NCI-H526 treated with DMSO at 0.1 percent for 48 hours (cell line): ENCODE results near the gene CSRP1.
"Not testable (repeated sequence)": the region's sequence is repeated elsewhere in the genome, so short reads cannot be mapped to it uniquely, and the experiment has no call there.

Experiments
- DNase-seq: peaks from one replicate; lab custom pipeline; 2025; lab: John Stamatoyannopoulos, UW

CSRP1 gene

GRCh38 chr1:201537891-201538611, 31.1 kb upstream of the CSRP1 start:
- DNase-seq = no peak

DNA sequence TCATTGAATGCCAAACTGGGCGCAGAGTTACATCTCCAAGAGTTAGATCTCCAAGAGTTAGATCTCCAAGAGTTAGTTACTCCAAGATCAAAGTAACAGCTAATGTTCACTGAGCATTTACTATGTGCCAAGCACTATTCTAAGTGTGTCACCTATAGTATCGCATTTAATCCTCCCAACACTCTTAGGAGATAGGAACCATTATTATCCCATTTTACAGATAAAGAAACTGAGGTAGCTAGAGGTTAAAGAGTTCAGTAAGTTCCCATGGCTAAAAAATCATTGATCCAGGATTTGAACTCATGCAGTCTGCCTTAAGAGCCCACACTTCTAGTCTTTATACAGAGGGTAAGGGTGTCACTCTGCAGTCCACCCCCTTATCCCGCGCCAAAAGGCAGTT, 30.5 kb upstream of the CSRP1 start:
- DNase-seq = no peak

DNA sequence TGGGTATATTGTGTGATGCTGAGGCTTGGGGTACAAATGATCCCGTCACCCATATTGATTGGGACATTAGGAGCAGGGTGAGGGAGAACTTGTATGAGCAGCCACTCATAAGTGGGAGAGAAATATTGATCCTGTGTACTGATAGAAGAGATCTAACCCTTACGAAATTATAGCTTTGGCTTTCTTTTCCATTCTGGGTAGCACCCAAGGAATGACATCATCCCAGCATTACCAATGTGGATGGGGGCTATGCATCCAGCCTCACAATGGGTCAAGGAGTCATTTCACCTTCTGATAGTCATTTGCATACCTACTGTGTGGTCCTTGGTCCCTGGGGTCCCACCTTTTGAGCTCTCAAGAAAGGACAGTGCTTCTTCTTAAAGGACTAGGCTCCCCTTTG, 30.1 kb upstream of the CSRP1 start:
- no peak for DNase-seq

DNA sequence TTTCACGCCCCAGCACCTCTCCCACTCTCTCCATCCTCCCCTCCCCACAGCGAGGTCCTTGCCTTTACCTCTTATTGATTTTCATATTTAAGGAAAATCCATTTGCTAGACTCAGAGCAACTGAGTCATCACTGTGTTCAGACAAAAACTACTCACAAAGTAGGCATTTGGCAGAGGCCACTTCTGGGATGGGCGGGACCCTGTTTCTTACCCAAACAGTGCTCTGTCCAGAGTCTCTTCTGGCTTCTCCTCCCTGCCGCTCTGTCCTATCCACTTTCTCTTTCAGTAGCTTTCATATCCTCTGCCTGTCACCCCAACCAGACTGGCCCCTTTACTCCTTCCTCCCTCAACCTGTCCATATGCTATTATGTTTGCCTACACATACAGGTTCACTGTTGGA, 29.6 kb upstream of the CSRP1 start:
- DNase-seq = no peak

- DNase-seq = no peak
Observed at GRCh38 chr1:201535919-201536245, 29.0 kb upstream of the CSRP1 start.

DNA sequence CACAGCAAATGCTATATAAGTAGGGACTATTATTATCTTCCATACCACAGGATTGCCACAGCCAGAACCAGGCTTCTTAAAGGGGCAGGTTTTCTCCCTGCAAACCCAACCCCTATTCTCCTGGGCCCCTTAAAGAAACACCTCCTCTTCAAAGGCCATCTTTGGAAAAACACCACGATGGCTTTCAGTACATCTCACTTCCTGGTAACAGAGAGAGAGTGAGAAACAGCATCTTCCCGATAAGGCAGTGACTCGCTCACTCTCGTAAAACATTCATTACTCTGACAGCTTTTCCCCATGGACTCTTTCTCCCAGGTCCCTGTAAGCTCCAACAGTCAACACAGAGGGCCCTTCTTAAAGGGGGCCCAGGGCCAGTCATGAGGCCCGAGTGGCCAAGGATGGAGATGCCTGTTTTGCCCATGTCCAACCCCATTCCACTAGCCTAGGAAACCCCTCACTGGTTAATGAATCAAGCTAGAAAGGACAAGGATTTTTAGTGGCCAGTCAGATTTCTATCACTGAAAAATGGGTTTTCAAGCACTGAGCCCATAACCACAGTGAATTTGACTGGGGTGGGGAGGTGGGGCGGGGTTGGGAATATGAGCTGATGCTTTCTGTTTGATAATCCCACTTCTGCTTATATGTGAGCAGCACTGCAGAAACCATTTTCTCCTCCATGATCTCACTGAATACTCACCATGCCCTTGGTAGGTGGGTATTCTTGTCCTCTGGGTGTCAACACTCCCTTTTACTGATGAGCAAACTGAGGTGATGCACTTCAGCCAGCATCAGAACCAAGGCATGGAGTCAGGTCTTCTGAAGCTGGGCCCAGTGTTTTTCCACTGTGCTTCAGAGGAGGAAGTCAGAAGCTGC, 28.4 kb upstream of the CSRP1 start:
- DNase-seq = no peak

- no peak for DNase-seq
Observed at GRCh38 chr1:201533836-201534235, 26.9 kb upstream of the CSRP1 start.

DNA sequence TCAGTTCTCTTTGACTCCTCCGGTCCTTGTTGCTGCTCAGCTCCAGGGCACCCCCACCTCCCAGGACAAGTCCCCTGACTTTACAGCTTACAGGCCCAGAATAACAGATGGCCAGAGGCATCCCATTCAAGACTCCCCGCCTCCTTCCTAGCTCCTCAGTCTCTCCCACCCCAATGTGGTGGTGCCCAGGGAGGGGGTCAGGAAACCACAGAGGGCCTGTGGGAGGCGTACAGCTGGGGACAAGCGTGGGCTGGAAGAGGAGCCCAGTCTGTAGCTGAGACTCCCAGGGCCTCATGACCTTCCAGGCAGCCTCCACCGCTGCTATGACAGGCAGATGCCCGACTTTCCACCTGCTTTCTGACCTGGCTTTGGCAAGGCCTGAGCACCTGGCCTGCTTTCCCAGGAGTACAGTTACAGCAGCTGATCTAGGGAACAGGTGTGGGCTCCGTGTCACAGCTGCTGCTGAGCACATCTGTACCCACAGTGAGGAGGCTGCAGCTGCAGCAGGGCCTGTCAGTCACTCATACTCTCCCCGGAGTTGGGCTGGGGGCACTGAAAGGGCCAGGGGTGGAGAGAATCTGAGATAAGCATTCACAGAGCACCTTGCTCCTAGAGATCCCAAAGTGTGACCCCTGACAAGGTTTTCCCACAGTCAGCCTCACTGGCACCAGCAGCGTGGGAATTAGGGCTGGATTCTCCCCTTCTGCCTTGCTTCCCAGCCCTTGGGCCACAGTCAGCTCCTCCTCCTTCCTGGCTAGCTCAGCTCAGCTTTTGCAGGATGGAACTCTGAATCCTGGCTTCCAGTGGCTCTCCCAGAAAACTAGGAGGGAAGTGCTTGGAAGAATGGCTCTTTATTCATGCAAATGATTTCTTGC, 24.9 kb upstream of the CSRP1 start:
- DNase-seq = no peak

DNA sequence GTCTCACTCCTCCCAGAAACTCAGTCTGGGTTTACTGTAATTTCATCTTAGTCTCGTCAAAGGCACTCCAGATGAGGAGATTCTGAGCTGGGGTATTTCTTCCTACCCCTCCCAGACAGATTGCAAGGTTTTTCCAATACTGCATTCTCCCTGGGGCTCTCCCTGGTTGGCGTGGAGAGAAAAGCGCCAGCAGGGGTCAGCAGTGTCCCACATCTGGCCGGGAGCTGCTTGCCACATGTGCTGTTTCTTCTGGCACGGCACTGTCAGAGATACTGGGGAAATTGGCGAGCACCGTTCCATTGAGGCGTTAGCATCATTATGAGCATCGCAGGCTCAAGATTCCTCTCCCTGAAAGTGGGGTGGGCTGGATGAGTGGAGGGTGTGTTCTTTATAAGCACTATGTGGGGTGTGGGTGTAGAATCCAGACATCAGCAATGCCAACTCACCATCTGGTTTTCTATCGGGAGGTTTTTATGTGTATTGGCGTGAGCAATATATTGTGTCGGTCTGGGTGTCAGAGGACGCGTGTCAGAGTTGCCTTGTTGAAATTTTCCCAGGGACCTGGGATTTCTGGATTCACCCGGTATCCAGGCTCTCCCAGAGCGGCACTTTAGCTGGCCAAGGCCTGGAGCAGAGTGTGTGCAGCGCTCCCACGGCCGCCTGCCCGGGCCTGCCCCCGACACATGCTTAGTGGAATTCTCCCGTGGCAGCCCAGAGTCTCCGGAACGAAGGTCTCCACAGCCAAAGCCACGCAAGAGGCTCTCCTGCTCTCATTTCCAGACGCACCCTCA, 24.0 kb upstream of the CSRP1 start:
- peak; percentile 11 for DNase-seq

GRCh38 chr1:201528631-201529252, 21.8 kb upstream of the CSRP1 start:
- DNase-seq = no peak

- no peak for DNase-seq
Observed at GRCh38 chr1:201527879-201528278, 21.0 kb upstream of the CSRP1 start.

- no peak for DNase-seq
Observed at GRCh38 chr1:201525193-201525778, 18.4 kb upstream of the CSRP1 start.

DNA sequence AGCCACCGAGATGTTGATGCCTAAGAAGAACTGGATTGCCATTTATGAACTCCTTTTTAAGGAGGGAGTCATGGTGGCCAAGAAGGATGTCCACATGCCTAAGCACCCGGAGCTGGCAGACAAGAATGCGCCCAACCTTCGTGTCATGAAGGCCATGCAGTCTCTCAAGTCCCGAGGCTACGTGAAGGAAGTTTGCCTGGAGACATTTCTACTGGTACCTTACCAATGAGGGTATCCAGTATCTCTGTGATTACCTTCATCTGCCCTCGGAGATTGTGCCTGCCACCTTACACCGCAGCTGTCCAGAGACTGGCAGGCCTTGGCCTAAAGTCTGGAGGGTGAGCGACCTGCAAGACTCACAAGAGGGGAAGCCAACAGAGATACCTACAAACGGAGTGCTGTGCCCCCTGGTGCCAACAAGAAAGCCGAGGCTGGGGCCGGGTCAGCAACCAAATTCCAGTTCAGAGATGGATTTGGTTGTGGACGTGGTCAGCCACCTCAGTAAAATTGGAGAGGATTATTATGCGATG, 13.2 kb upstream of the CSRP1 start:
- DNase-seq = not testable (repeated sequence)

DNA sequence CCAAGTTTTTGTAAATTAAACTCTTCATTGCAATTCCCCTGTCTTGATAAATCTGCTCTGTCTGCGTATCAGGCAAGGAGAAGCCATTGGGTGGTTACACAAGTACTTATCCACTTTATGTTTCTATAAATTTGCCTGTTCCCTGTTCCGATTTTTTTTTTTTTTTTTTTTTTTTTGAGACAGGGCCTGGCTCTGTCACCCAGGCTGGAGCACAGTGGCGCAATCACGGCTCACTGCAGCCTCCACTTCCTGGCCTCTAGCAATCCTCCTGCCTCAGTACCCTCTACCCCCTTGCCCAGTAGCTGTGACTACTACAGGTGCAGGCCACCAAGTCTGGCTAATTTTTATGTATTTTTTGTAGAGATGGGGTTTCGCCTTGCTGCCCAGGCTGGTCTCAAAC, 11.1 kb upstream of the CSRP1 start:
- DNase-seq = no peak

DNA sequence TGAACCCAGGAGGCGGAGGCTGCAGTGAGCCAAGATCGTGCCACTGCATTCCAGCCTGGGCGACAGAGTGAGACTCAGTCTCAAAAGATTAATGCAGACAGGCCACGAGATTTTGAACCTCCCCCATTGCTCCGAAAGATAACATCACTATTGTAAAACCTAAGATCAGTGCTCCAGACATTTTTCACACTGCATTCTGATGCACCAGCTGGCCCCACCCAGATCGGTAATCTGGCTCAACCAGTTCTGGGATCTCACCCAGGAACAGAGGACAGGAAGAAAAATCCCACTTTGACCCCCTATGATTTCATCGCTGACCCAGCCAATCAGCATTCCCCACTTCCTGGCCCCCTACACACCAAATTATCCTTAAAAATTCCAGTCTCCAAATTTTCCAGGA, 10.7 kb upstream of the CSRP1 start:
- no peak for DNase-seq

- no peak for DNase-seq
Observed at GRCh38 chr1:201516511-201517127, 9.7 kb upstream of the CSRP1 start.

DNA sequence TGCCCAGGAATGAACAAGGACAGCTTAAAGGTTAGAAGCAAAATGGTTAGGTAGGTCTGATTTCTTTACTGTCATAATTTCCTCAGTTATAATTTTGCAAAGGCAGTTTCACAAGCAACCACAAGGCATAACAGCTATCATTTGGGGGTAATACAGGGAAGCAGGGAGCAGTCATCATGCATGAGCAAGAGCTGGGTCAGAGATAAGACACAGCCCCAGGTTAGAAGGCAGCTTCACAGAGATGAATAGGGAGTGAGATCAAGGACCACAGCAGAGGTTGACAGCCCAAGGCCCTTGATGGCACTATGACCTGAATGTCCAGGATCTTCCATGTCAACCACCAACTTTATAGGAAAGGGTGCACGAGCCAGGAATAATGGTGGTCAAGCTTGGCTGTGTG, 9.0 kb upstream of the CSRP1 start:
- no peak for DNase-seq

GRCh38 chr1:201515062-201515750, 8.3 kb upstream of the CSRP1 start:
- DNase-seq = no peak

- no peak for DNase-seq
Observed at GRCh38 chr1:201514466-201514865, 7.5 kb upstream of the CSRP1 start.
